HG03342 (cell line): ENCODE data around the gene CALY.

Experiments
- ATAC-seq: cut with Tn5 transposase; IDR thresholded peaks from one replicate; pipeline ENCODE4 v1.9.1; 2021; ENCODE audit warnings: mild to moderate bottlenecking, moderate library complexity; ENCODE audit not compliant: unreplicated experiment

CALY gene

DNA sequence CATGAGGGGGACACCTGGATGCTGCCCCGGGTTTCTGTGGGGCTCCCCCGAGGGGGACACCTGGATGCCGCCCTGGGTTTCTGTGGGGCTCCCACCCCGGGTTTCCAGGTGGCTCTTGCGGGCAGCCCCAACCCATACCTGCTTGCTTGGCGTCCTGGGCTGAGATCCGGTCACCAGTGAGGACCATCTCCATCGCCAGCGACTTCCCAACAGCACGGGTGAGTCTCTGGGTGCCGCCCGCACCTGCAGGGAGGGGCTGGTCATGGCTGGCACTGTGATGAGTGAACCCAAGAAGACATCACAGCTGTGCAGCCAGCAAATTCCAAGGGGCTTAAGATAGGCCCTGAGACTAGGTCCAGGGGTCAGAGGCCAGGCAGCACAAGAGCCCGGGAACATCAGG is 30.1 kb upstream of the CALY start:
- no peak for ATAC-seq

DNA sequence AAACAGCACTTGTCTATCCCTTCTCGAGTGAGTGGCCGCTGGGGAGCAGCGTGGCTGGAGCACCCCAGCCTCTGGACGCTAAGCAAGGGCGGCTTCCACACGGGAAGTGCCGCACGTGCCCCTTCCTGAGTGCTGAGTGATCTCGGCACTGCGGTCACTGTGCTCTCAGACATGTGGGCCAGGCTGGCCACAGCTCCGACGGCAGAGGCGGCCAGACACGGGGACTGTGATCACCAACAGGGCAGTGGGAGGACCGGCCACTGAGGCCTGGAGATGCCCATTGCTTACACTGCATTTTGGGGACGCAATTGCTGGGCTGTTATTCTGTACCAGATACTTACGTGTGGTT is 29.4 kb upstream of the CALY start:
- no peak for ATAC-seq

DNA sequence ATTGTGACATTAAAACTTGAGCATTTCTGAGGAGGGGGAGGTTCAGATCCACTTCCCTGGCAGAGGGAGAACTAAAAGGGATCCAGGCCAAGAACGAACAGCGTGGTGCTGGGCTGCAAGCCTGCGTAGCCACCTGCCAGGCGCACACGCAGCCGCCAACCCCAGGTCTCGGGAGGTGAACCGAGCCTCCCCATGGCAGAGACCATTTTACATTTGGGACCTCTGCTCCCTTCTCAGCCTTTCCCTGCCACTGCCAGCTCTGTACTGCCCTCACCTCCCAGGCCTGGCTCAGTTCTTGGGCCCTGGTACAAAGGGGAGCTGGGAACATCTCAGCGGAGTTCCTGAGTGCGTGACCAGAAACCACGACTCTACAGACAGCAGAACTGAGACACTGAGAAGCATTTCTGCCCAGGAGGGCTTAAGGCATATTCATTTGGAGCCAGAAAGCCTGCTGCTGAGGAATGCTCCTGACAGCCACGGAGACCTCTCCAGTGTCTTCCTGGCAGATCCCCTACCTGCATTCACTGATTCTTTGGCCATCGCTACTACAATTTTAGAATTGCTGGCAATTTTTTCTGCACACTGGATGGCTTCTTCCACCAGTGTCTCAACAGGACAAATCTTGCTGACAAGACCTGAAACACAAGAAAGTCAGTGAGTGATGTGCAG is 28.9 kb upstream of the CALY start:
- no peak for ATAC-seq

DNA sequence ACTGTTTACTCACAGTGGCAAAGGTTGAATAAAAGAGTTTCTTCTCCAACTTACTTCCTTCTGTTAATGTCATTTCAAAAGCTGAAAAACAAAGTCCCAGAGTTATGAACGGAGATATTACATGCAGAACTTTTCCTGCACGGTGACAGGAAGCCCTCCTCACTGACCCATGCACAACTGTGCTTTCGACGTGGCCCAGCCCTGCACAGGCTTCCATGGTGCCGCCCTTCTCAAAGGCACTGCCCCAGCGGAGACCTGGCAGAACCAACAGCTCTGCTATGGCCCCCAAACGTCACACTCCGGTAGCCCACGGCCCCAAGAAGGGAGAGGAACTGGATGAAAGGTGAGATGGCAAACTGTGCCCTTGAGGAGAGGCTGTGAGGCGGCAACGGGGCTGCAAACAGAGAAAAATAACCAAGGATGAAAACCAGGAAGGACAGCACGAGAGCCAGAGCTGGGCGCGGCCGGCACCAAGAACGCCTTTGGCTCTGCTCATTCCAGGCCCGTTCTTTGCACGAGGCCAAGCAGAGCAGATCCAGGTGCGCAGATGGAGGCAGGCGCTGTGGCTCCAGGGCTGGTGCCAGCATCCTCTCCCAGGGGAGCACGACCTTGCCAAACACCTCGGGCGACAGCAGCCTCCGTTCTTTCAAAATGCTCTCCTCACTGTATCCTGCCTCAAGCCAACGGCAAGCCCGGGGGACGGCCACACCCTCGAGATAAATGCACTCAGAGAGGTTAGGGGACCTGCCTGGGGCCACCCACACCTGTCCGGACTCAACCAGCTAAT is 28.1 kb upstream of the CALY start:
- no peak for ATAC-seq

DNA sequence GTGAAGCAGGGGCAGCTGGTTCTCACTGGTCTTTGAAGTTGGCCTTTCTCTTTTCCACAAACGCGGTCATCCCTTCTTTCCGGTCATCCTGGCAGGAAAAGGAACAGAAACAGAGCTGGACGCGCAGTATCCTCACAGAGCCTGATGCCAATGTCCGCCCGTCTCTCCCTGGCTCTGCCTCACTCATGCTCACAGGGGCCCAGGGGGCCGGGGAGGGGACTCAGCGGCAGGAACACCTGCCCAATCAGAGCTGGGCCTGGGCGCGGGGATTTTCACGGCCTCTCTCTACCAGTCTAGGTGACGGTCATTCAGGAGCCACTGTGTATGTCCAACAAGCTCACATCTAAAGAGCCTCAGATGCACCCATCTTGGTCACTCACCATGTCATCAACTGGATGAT is 26.1 kb upstream of the CALY start:
- no peak for ATAC-seq

DNA sequence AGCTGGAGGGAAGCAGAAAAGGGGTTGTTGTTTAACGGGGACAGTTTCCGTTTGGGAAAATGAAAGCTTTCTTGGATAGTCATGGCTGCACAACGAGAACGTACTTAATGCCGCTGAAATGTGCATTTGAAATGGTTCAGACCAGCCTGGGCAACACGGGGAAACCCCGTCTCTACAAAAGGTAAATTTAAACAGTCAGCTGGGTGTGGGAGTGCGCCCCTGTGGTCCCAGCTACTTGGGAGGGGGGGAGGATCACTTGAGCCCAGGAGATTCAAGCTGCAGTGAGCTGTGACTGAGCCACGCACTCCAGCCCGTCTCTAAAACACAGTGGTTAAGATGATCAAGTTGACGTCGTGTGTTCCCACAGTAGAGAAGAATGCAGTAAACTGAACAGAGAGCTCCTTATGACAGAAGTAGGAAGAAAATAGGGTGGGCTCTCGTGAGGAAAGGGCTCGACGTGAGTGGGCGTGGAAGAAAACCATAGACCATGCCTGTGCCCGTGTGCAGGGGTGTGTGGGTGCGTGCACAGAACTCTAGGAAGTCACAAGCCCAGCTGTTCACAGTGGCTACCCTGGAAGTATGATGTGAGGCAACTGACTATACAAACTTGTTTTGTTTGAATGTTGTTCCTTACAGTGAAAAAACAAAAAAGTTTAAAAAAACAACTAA is 25.2 kb upstream of the CALY start:
- no peak for ATAC-seq

DNA sequence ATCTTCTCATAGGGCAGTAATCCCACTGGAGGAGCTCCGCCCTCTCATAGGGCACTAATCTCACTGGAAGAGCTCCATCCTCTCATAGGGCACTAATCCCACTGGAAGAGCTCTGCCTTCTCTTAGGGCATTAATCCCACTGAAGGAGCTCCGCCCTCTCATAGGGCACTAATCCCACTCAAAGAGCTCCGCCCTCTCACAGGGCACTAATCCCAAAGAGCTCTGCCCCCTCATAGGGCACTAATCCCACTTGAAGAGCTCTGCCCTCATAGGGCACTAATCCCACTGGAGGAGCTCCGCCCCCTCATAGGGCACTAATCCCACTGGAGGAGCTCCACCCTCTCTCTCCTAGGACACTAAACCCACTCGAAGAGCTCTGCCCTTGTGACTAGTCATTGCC is 24.5 kb upstream of the CALY start:
- no peak for ATAC-seq

DNA sequence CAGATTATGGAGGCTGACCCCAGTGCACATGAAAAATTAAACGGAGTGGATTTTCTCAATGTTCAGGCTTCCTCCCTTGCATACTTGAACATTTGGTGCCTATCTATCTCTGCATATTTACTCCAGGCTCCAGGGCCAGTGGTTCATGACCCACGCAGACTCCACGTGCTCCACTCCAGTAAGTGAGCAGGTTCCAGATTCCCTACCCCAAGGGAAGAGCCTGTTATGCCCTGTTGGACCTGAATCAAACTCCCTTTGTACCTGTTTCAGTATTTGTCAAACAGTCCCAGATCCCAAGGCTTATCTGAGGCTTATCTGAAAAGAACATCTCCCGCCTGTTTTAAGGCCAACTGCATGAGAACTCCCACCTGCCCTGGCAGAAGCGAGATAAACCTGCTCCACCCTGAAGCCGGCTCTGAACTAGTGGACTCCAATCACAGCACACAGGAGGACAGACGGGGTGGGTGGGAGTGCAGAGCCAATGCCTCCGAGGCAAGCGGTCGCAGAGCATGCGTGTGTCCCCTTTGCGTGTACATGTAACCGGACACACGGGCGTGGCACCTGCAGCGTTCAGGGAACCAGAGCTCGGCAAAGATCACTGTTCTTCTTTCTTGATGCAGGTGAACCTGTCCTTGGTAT is 23.4 kb upstream of the CALY start:
- no peak for ATAC-seq

DNA sequence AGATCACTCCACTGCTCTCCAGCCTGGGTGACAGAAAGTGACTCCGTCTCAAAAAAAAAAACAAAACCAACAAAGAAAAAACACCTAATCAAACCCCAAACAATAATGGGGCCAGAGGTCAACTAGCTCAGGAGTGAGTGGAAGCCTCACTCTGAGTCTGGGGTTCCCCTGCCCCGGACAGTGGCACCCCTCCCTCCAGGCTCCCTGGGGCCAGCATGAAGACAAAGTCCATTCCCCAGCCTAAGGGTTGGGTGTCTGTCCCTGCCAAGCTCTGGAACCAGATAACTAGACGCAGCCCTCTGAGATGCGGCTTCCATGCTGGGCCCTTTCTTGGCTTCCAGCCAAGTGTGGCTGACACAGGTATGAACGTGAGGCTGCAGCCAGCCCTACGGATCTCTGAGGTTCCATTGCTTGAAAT is 22.9 kb upstream of the CALY start:
- ATAC-seq: no peak

DNA sequence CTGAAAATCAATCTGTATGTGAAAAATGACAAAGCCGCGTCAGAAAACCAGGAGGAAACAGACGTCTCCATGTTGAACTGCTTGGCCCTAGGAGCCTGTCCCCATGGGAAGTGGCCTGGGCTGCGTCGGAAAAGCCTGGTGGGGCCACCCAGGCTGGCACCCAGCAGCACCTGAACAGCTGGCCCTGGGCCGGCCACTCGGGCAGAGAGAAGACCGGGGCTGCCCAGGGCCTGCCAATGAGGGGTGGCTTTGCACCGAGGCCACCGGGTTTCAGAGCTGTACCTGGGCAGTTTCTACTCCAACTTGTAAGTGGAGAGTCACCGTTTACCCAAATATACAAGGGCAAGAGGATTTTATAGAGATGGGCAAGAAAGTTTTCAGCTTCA is 22.2 kb upstream of the CALY start:
- ATAC-seq: no peak

DNA sequence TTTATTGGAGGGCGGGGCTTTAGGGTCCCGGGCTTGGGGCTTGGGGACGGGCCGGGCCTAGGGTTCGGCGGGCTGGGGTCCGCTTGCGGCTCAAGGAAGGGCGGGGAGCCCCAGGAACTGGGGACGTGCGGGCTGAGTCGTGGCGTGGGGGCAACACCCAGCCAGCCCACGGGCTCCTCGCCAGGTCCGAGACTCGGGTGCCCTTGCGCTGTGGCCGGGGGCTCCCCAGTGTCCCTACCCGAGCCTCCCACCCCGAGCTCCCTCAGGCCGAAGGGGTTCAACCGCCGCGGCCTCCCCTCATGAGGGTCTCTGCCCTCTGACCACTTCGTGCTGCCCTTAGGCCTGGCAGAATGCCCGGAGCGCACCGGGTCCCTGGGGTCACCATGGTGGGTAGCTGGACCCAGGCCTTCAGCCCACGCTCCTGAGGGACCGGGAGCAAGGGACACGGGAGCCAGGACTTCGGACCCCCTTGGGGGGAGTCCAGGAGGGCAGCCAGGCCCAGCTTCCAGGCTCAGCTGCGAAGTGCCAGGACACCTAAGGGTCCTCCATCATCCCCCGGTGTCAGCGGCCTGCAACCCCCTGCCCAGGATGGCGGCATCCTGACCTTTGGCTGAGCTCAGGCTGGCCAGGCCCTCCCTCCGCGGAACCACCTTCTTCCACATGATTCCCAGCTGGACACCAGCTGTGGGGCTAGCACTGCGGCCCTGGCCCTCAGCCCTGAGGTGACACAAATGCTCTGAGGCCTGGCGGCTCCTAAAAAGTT is 21.6 kb upstream of the CALY start:
- no peak for ATAC-seq

DNA sequence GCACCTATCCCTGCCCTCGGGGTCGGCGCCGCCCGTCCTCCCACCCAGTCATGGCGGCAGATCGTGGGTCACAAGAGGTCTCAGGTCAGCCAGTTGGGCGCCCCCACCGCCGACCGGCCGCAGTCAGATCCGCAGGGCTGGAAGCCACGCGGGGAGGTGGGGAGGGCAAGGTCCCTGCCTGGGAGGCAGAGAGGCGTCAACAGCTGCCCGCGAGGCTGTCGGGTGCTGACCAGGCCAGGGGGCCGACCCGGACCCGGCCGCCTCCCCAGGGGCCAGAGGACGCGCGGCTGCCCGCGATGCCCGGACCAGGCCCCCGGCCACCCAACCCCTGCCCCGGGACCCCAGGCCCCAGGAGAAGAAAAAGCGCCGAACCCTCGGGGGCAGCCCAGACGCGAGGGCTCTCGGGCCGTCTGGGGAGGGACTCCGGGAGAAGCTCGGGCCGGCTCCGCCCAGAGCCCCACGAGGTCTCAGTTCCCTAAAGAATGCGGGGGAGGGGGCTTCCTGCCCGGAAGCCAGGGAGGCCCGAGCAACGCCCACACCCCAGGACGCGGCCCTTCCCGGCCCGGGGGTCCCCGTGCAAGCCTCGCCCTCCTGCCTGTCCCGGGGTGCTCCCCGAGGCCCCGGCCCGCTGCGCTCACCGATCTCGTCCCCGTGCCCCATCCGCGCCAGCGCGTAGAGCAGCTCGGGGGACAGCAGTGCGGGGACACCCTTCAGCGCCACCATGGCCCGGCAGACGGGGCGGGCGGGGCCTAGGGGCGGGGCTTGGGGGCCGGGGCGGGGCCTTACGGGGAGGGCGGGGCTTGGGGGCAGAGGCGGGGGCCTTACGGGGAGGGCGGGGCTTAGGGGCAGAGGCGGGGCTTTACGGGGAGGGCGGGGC is 20.8 kb upstream of the CALY start, which contains the start of gene FUOM:
FUOM (minus strand) TSS at position 735 of the 877 bp plus-strand sequence; CDS start at position 723, 12 bp downstream.
- peak; percentile 73 for ATAC-seq

DNA sequence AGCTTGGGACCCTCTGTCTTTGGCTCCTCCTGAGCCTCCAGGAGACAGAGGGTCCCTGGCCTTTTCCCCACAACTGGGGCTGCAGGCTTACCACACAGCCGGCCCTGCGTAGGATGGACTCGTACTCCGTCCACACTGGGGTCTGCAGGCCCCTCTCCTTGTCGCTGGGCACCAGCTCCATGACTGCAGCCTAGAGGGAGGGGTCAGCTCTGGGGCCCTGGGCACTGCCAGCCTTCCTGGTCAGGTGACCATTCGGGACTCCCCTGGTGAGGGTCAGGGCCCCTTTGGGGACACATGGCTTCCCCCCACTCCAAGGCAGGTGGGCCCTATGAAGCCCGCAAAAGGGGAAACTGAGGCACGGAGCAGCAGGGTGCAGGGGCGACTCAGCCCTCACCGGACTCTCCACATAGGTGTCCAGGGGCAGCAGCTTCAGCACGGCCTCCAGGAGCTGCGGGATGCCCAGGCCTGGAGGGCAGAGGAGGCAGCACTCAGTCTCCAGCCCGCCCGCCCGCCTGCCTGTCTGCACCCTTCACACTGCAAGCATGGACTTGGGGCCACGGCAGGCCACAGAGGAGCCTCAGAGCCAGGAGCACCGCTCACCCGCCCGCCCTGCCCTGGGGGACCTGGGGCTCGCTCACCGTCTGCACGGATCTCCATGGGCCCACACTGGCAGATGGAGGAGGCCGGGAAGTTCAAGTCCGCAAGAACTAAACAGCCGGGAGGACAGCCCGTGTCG is 20.0 kb upstream of the CALY start:
- no peak for ATAC-seq

DNA sequence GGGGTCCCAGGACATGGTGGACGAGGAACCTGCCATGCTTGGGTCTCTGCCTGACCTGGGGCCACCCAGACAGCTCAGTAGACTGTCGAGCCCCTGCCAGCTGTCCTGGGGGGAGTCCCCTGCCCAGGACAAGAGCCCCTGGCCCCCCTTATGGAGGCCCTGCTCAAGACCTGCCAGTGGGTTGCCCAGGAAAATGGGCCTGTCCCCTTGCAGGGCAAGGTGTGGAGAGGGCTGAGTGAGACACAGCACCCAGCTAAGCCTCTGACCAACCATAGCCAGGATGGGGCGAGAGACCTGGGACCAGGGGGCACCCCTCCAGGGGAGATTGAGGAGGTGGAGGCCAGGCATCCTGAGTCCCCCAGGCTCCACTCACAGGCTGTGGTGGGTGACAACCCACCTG is 19.3 kb upstream of the CALY start:
- ATAC-seq: no peak

DNA sequence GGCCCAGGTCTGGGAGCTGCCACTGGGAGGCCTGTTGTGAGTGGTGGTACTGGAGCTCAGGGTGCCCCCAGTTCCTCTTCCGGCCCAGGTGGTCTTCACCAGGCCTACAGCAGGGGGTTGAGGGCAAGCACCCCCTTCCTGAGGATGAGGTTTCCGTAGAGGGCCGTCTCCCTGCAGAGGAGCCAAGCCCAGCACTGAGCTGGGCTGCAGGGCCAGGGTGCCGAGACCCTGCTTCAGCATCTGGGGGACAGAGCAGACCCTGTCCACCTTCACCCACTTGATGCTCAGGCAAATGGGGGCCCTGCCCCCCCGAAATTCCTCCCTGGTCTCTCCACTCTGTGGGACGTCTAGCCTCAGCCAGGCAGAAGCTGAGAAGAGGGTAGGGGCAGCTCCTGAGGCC is 18.6 kb upstream of the CALY start:
- no peak for ATAC-seq

DNA sequence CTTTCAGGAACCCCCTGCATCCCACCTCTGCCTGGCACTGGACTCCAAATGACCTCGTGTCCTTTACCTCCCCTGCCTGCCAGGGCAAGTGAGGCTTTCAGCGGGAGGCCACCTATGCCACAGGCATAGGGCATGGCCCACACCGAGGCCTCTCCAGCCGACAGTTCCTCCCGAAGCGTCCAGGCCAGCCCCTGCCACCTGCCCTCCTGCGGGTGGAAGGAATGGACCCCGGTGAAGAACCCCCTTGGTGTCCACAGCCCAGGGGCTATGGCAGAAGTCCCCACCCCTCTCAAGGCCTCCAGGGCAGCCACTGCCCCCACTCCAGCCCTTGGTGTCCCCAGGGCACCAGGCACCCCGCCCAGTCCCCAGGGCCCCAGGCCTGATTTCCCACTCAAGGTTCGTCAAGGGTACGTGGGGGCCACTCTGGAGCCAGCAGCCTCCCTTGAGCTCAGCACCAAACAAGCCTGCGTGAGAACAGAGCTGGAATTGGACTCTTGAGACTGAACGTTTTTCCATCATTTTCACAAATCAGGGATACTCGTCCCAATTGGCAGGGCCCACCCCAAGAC is 18.1 kb upstream of the CALY start:
- no peak for ATAC-seq

DNA sequence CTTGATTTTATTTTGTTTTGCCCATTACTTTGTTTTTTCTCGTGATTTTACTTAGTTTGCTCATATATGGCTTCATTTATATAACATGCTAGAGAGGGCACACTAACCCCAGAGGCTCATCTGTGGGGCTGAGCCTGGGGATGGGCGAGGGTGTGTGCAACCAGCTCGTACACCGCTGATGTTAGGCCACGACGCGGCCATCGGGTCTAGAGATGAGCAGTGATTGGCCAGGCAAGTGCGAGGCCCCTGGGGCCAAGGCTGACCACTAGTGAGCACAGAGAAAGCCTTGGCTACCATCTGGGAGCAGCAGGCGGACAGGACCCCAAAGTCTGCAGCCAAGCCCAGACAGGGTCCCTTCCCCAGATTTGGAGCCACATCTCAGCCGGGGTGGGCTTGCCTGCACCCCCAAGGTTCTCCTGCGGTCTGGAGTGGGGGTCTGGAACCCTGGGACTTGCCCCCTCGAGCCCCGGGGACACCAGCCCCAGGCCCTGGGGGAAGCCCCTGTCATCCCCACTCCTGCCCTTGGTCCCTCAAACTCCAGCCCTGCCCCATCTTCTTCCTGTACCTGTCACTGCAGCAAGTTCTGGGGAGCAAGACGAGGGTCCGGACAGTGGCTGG is 17.4 kb upstream of the CALY start:
- ATAC-seq: no peak

DNA sequence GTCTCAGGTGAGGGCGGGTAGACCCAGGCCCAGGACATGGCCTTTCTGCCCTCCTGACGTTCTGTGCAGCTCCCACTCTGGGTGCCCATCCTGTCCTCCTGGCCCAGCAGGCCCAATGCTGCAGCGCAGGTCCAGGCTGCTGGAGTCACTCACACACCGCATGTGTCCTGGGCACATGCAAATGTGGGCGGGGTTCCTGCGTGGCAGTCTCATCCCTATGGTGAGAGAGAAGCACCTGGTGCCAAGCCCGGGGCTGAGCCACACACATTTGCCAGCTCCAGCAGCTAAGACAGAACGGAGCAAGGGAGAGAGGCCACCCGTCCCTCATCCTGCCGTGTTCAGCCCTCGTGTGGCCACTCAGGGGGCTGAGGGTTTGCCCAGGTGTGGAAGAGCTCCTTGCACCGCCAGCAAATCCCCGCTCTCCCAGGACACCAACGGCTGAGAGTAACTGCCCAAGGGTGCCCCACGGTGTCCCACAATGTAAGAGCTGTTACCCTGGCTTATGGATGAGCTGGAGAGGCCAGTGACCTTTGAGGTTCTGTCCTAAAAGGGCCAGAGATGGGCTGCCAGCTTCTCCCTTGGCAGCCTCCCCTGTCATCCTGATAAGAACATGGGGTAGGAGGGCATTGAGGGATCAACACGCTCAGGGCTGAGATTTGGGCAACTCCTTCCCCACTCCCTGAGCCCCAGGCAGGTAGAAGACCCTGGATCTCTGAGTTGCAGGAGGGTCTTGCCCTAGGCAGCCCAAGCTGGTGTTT is 16.7 kb upstream of the CALY start:
- no peak for ATAC-seq
